Natural killer cell (primary cell): ENCODE data around the gene TMEM117. TPM values are rescaled to one million over a fixed set of nuclear protein-coding genes. Genes with fewer than 3 reads are reported as not detected.
A peak's percentile ranks its signal among the peaks of the same experiment; 100 is the strongest.

Source experiments
- ATAC-seq, 3 donors: fragments of 150-1000 bp in 2 of 3; fragments of 200-7000 bp in 1 of 3; cut with Tn5 transposase; 1 replicate in 1 of 3; 2 replicates in 2 of 3; pipeline ENCODE4 v1.10.0; 2021; ENCODE audit warnings: mild to moderate bottlenecking in 2 of 3, moderate library complexity in 2 of 3
- DNase-seq, 2 donors: peaks; one replicate each; pipeline versions ENCODE4 v3.0.0 to v3.0.0-alpha.2; 2013 to 2021; ENCODE audit warnings: mixed read lengths in 1 of 2
- H3K27ac ChIP-seq: one replicate; pipeline ENCODE4 v1.5.1; 2013; ENCODE audit warnings: mild to moderate bottlenecking, low read length
- H3K27me3 ChIP-seq: one replicate; pipeline ENCODE4 v1.6.1; 2013; ENCODE audit warnings: low read length; ENCODE audit not compliant: control insufficient read depth, insufficient read depth
- H3K36me3 ChIP-seq: one replicate; pipeline ENCODE4 v1.6.1; 2013; ENCODE audit warnings: low read length; ENCODE audit not compliant: control insufficient read depth, insufficient read depth
- H3K4me1 ChIP-seq: one replicate; pipeline ENCODE4 v1.6.1; 2013; ENCODE audit warnings: low read length; ENCODE audit not compliant: control insufficient read depth, insufficient read depth
- H3K4me3 ChIP-seq: one replicate; pipeline ENCODE4 v1.5.1; 2013; ENCODE audit warnings: low read length
- H3K9me3 ChIP-seq: one replicate; pipeline ENCODE4 v1.6.1; 2013; ENCODE audit warnings: low read length; ENCODE audit not compliant: control insufficient read depth, insufficient read depth
- H3K27ac Mint-ChIP-seq, 2 donors: one replicate each; pipeline ENCODE4 v1.8.0; 2022; ENCODE audit warnings: mild to moderate bottlenecking in 2 of 2, mixed read lengths in 2 of 2, moderate library complexity in 1 of 2
- H3K27me3 Mint-ChIP-seq, 2 donors: one replicate each; pipeline ENCODE4 v1.8.0; 2022; ENCODE audit warnings: low read depth in 2 of 2, mixed read lengths in 2 of 2
- H3K36me3 Mint-ChIP-seq: one replicate; pipeline ENCODE4 v1.8.0; 2022; ENCODE audit warnings: mixed read lengths
- H3K4me1 Mint-ChIP-seq, 2 donors: one replicate each; pipeline ENCODE4 v1.8.0; 2022; ENCODE audit warnings: mixed read lengths in 2 of 2
- H3K4me3 Mint-ChIP-seq: one replicate; pipeline ENCODE4 v1.8.0; 2022; ENCODE audit warnings: mild to moderate bottlenecking, moderate library complexity, mixed read lengths
- H3K9me3 Mint-ChIP-seq, 2 donors: one replicate each; pipeline ENCODE4 v1.8.0; 2022; ENCODE audit warnings: mixed read lengths in 2 of 2
- CTCF ChIP-seq: fragments of 200-600 bp; IDR thresholded peaks from one replicate; pipeline ENCODE4 v1.8.0; 2022; ENCODE audit warnings: antibody characterized with exemption
- WGBS: methylation state at CpG from one replicate; pipeline ENCODE4 v1.1.7; 2013; ENCODE audit warnings: missing lambda C conversion rate; ENCODE audit not compliant: insufficient coverage; 5-methylcytosine and 5-hydroxymethylcytosine counted together
- intact Hi-C: fragments of 100-400 bp; cut with micrococcal nuclease; formaldehyde crosslinking; loops from one replicate; pipeline ENCODE4 v1.14.2; 2022
- total RNA-seq, 4 donors: library from RNA; stranded (reverse); fragments of 120-200 nt in 1 of 4; gene quantifications; one replicate each; pipeline versions ENCODE4 v1.2.3 to v1.2.4, GENCODE V29; 2013 to 2022

The TMEM117 gene
- total RNA-seq, 3 donors from 2014 or later (not counting 1 experiment from before 2014, with no cell fraction given) = 7.1 to 8.1 (median 7.9) TPM

DNA sequence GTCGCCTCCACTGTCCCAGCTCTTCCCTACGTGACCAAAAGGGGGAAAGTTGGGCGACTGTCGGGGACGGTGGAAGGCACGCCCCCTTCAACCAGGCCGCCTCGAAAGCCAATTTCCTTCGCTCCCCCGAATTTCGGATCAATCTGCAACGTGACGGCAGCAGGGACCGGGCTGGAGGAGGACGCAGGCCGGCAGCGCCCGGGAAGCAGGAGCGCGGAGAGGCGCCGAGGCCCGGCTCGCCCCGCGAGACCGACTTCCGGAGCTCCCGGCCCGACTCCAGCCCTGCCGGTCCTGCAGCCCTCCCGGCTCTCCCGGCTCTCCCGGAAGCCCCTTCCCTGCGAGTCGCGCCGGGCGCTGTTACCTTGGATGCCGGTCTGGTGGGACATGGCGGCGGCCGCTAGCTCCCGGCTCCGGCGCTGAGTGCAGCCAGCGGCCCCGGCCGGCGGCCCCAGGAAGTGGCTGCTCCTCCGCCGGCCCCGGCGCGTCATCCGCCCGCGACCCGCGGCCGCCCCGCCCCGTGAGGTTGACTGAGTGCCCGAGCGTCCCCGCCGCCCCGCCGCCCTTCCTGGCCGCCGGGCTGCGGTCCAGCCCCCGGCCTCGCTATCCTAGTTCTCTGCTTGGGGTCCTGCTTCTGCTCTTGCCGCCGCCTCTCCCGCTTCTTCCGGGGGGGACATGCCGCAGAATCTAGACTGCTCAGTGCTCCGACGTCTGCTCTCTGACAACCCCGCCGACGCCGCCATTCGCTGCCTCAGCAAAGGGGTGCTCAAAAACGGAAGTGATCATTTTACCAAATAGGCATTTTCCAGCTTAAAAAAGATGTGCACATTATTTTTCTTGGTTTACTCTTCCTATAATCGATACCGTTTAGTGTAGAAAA is 29.8 kb upstream of the TMEM117 start, which contains the start of gene TWF1:
Gene TWF1 (minus strand): TSS at position 458 of the 877 bp plus-strand sequence. CDS start 72 bp downstream, at position 386.
- peak; percentile 88 to 91 for DNase-seq
- no peaks in the 10 kb centered on the region for H3K9me3 ChIP-seq
- H3K36me3 Mint-ChIP-seq = peaks cover 7% of the 10 kb centered on the region
- no peaks in the 10 kb centered on the region for H3K9me3 Mint-ChIP-seq
- peak within 1 kb of the TSS; percentile 100 for H3K4me3 Mint-ChIP-seq
- H3K4me3 ChIP-seq = peak within 1 kb of the TSS; percentile 93
- no peaks in the 10 kb centered on the region for H3K27me3 ChIP-seq
- no peaks in the 10 kb centered on the region for H3K4me1 ChIP-seq
- intact Hi-C loops = loop anchor here (1.0 to 5.0 kb wide), 3 partner anchors 31 to 76 kb away; partner anchors contain the start of genes IRAK4, PUS7L and TMEM117
- under 1% methylated on average over 87 of the region's 89 CpGs for WGBS
- peak within 1 kb of the TSS; percentile 95 to 98 for H3K27ac Mint-ChIP-seq
- peaks cover 1 to 10% of the 10 kb centered on the region in 2 donors for H3K27me3 Mint-ChIP-seq
- peaks cover 18% of the 10 kb centered on the region for H3K36me3 ChIP-seq
- no peak for TF ChIP-seq CTCF
- peak; percentile 94 to 99 (median 96) for ATAC-seq
- peak within 1 kb of the TSS; percentile 97 for H3K27ac ChIP-seq
- H3K4me1 Mint-ChIP-seq = peaks cover 28 to 29% of the 10 kb centered on the region in 2 donors

GRCh38 chr12:43806737-43807072 is 29.2 kb upstream of the TMEM117 start:
- Mint-ChIP-seq H3K36me3 (peaks cover 7% of the 10 kb centered on the region), H3K9me3 (no peaks in the 10 kb centered on the region), H3K27ac (peak overlapping the region; percentile 95 to 98), H3K27me3 (peaks cover 6 to 15% of the 10 kb centered on the region in 2 donors), H3K4me3 (peak overlapping the region; percentile 100), H3K4me1 (peaks cover 28 to 29% of the 10 kb centered on the region in 2 donors)
- ATAC-seq (no peak), DNase-seq (no peak)
- peak overlapping the region; percentile 97 for H3K27ac ChIP-seq
- H3K4me1 ChIP-seq = no peaks in the 10 kb centered on the region
- no peak for TF ChIP-seq CTCF
- intact Hi-C loops = loop anchor here (1.0 to 5.0 kb wide), 3 partner anchors 30 to 76 kb away; partner anchors contain the start of genes IRAK4, PUS7L and TMEM117
- H3K4me3 ChIP-seq = peak overlapping the region; percentile 93
- H3K9me3 ChIP-seq = no peaks in the 10 kb centered on the region
- H3K36me3 ChIP-seq = peaks cover 13% of the 10 kb centered on the region
- 0% methylated on average over 1 of the region's 3 CpGs for WGBS
- H3K27me3 ChIP-seq = no peaks in the 10 kb centered on the region

DNA sequence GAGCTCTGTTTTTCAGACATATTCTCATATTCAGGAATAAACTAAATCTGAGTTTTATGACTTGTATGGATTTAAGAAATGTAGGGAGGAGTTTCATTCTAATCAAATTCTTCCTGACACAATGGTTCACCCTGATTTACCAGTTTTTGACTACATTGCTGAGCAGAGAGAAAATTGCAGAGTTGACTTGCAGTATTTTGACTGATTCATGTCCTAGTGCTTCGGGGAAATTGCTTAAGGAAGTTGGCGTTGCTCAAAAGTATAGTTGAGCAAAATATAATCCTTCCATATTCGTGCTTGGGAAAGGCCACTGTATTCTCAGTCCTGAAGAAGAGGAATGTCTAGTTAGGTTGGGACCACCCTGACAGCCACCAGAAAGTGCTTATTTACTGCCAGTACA is 28.5 kb upstream of the TMEM117 start:
- peaks cover 7% of the 10 kb centered on the region for H3K36me3 Mint-ChIP-seq
- peaks cover 28 to 29% of the 10 kb centered on the region in 2 donors for H3K4me1 Mint-ChIP-seq
- peaks cover 11 to 15% of the 10 kb centered on the region in 2 donors for H3K27me3 Mint-ChIP-seq
- intact Hi-C loops = loop anchor here (2.0 to 5.0 kb wide), 2 partner anchors 29 to 75 kb away; partner anchors contain the start of gene TMEM117
- no peaks in the 10 kb centered on the region for H3K9me3 ChIP-seq
- peak overlapping the region; percentile 95 to 98 for H3K27ac Mint-ChIP-seq
- 98% methylated on average over 3 of the region's 3 CpGs for WGBS
- DNase-seq = no peak
- ATAC-seq = no peak
- no peak for TF ChIP-seq CTCF
- peaks cover 13% of the 10 kb centered on the region for H3K36me3 ChIP-seq
- H3K4me3 ChIP-seq = no peak overlapping the region
- H3K4me3 Mint-ChIP-seq = peak overlapping the region; percentile 100
- H3K27me3 ChIP-seq = no peaks in the 10 kb centered on the region
- no peaks in the 10 kb centered on the region for H3K4me1 ChIP-seq
- peak overlapping the region; percentile 97 for H3K27ac ChIP-seq
- H3K9me3 Mint-ChIP-seq = no peaks in the 10 kb centered on the region
